ENCODE data around the gene RIC1. TPM values are rescaled to one million over a fixed set of nuclear protein-coding genes. Genes with fewer than 3 reads are reported as not detected.
"Not testable (repeated sequence)": the region's sequence is repeated elsewhere in the genome, so short reads cannot be mapped to it uniquely, and the experiment has no call there.

Gene RIC1
- total RNA-seq, 2 experiments from 2014 or later, result 17.7 to 20.2 TPM

GRCh38 chr9:5787759-5788302, 158.9 kb downstream of the RIC1 start:
- Mint-ChIP-seq H3K36me3 (ENCODE audit: low read depth) (peaks cover 88% of the 10 kb centered on the region), H3K4me1 (peaks cover 20% of the 10 kb centered on the region), H3K27me3 (no peaks in the 10 kb centered on the region), H3K4me3 (no peak overlapping the region), H3K27ac (no peak overlapping the region), H3K9me3 (peaks cover 8% of the 10 kb centered on the region)
- CTCF ChIA-PET, result interaction anchor here (1.0 kb wide), 1 partner anchor 27 kb away, joined by 3 read pairs; no protein-coding TSS in a partner anchor
- no peak for DNase-seq
- POLR2A ChIA-PET, result no interaction called here

GRCh38 chr9:5789489-5789888, 160.6 kb downstream of the RIC1 start:
- ChIA-PET CTCF (interaction anchor here (0.6 to 0.7 kb wide), 2 partner anchors 25 to 353 kb away, joined by 3 to 4 read pairs; no protein-coding TSS in a partner anchor), POLR2A (no interaction called here)
- Mint-ChIP-seq H3K4me3 (no peak overlapping the region), H3K9me3 (peaks cover 3% of the 10 kb centered on the region), H3K27me3 (no peaks in the 10 kb centered on the region), H3K4me1 (peaks cover 35% of the 10 kb centered on the region), H3K27ac (no peak overlapping the region), H3K36me3 (ENCODE audit: low read depth) (peaks cover 84% of the 10 kb centered on the region)
- DNase-seq, result no peak

GRCh38 chr9:5790923-5791322, 162.0 kb downstream of the RIC1 start:
- no peak for DNase-seq
- peaks cover 78% of the 10 kb centered on the region for H3K36me3 Mint-ChIP-seq (ENCODE audit: low read depth)
- H3K4me1 Mint-ChIP-seq, result peaks cover 35% of the 10 kb centered on the region
- peaks cover 3% of the 10 kb centered on the region for H3K9me3 Mint-ChIP-seq
- H3K27me3 Mint-ChIP-seq, result no peaks in the 10 kb centered on the region
- ChIA-PET POLR2A (no interaction called here), CTCF (no interaction called here)
- H3K27ac Mint-ChIP-seq, result peak overlapping the region; percentile 22
- H3K4me3 Mint-ChIP-seq, result no peak overlapping the region

DNA sequence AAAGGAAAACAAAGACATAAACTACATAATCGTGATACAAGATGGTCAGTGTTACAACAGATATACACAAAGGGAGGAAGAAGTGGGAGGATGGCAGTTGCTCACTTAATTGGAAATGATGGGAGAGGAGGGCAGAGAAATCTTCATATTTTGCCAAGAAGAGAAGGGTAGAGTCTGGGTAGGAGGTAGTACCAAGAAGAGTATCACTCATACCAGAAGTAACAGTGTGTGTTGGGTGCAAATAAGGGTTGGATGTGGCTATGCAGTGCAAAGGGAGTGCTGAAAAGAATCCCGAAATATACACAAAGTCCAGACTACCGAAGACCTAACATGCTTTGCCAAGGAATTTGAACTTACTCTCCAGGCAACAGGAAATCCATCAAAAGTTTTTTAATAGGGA, 163.0 kb downstream of the RIC1 start:
- ChIA-PET POLR2A (no interaction called here), CTCF (no interaction called here)
- Mint-ChIP-seq H3K36me3 (ENCODE audit: low read depth) (peaks cover 77% of the 10 kb centered on the region), H3K4me3 (no peak overlapping the region), H3K9me3 (peaks cover 3% of the 10 kb centered on the region), H3K27me3 (no peaks in the 10 kb centered on the region), H3K27ac (no peak overlapping the region), H3K4me1 (peaks cover 35% of the 10 kb centered on the region)
- DNase-seq, result no peak

DNA sequence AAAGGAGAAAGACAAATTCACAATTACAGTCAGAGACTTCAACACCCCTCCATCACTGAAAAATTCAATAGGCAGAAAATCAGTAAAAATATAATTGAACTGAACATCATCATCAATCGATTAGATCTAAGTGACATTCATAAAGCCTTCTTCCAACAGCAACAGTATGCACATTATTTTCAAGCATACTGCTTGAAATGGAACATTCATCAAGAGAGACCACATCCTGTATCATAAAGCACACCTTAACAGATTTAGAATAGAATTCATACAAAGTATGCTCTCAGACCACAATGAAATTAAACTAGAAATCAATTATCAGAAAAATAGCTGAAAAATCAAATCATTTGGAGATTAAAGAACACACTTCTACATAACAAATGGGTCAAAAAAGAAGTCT, 164.9 kb downstream of the RIC1 start:
- peaks cover 35% of the 10 kb centered on the region for H3K4me1 Mint-ChIP-seq
- DNase-seq, result no peak
- H3K9me3 Mint-ChIP-seq, result peaks cover 2% of the 10 kb centered on the region
- H3K36me3 Mint-ChIP-seq (ENCODE audit: low read depth), result peaks cover 68% of the 10 kb centered on the region
- POLR2A ChIA-PET, result no interaction called here
- H3K27ac Mint-ChIP-seq, result no peak overlapping the region
- no peaks in the 10 kb centered on the region for H3K27me3 Mint-ChIP-seq
- no peak overlapping the region for H3K4me3 Mint-ChIP-seq
- CTCF ChIA-PET, result interaction anchor here (0.8 to 1.8 kb wide), 4 partner anchors 21 to 41 kb away, joined by 3 to 5 read pairs (median 4); partner anchors contain the start of gene ERMP1

- ChIA-PET CTCF (no interaction called here), POLR2A (no interaction called here)
- Mint-ChIP-seq H3K27ac (no peak overlapping the region), H3K4me1 (peaks cover 29% of the 10 kb centered on the region), H3K36me3 (ENCODE audit: low read depth) (peaks cover 60% of the 10 kb centered on the region), H3K27me3 (no peaks in the 10 kb centered on the region), H3K9me3 (no peaks in the 10 kb centered on the region), H3K4me3 (no peak overlapping the region)
- no peak for DNase-seq
Measured at GRCh38 chr9:5796298-5796697, 167.4 kb downstream of the RIC1 start.

GRCh38 chr9:5798581-5798980, 169.7 kb downstream of the RIC1 start:
- H3K4me3 Mint-ChIP-seq, result no peak overlapping the region
- no peak for DNase-seq
- H3K36me3 Mint-ChIP-seq (ENCODE audit: low read depth), result peaks cover 49% of the 10 kb centered on the region
- H3K27me3 Mint-ChIP-seq, result no peaks in the 10 kb centered on the region
- POLR2A ChIA-PET, result no interaction called here
- H3K4me1 Mint-ChIP-seq, result peaks cover 13% of the 10 kb centered on the region
- H3K27ac Mint-ChIP-seq, result no peak overlapping the region
- CTCF ChIA-PET, result interaction anchor here (0.6 to 1.1 kb wide), 3 partner anchors 32 to 350 kb away, joined by 4 read pairs; no protein-coding TSS in a partner anchor
- H3K9me3 Mint-ChIP-seq, result no peaks in the 10 kb centered on the region

- H3K36me3 Mint-ChIP-seq (ENCODE audit: low read depth), result peaks cover 45% of the 10 kb centered on the region
- no peak overlapping the region for H3K4me3 Mint-ChIP-seq
- peak overlapping the region; percentile 25 for H3K27ac Mint-ChIP-seq
- CTCF ChIA-PET, result interaction anchor here (1.1 kb wide), 1 partner anchor 32 kb away, joined by 4 read pairs; no protein-coding TSS in a partner anchor
- POLR2A ChIA-PET, result no interaction called here
- DNase-seq, result peak; percentile 14
- peaks cover 6% of the 10 kb centered on the region for H3K4me1 Mint-ChIP-seq
- no peaks in the 10 kb centered on the region for H3K27me3 Mint-ChIP-seq
- no peaks in the 10 kb centered on the region for H3K9me3 Mint-ChIP-seq
Measured at GRCh38 chr9:5799314-5799713, 170.4 kb downstream of the RIC1 start.

- H3K27ac Mint-ChIP-seq, DNase-seq, H3K4me1 Mint-ChIP-seq, H3K9me3 Mint-ChIP-seq, H3K27me3 Mint-ChIP-seq, H3K4me3 Mint-ChIP-seq, POLR2A ChIA-PET, CTCF ChIA-PET: not testable (repeated sequence)
- peaks cover 45% of the 10 kb centered on the region for H3K36me3 Mint-ChIP-seq (ENCODE audit: low read depth)
Measured at GRCh38 chr9:5800378-5800777, 171.5 kb downstream of the RIC1 start.

GRCh38 chr9:5800969-5801738, 172.2 kb downstream of the RIC1 start:
- H3K36me3 Mint-ChIP-seq (ENCODE audit: low read depth), result peaks cover 46% of the 10 kb centered on the region
- H3K27me3 Mint-ChIP-seq, result no peaks in the 10 kb centered on the region
- peaks cover 6% of the 10 kb centered on the region for H3K4me1 Mint-ChIP-seq
- H3K9me3 Mint-ChIP-seq, result no peaks in the 10 kb centered on the region
- ChIA-PET POLR2A (interaction anchor here (0.6 kb wide), 1 partner anchor 831 kb away, joined by 7 read pairs; no protein-coding TSS in a partner anchor), CTCF (no interaction called here)
- DNase-seq, result no peak
- no peak overlapping the region for H3K27ac Mint-ChIP-seq
- H3K4me3 Mint-ChIP-seq, result no peak overlapping the region

DNA sequence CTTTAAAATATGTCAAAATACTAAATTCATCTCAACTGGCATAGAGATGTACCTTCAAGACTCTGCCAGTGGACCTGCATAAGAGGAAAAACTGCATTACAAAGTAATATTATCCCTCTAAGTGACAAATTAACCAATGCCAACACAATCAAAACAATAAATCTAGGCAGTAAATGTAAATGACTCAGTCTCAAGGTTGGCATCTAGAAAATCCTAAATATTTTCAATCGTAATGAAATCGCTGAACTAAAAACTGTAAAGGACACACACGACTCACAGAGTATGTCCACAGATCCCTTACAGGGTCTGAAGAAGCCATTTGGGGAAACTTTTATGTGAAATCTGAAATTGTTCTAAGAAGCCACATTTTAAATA, 172.8 kb downstream of the RIC1 start:
- H3K4me3 Mint-ChIP-seq, result no peak overlapping the region
- no peaks in the 10 kb centered on the region for H3K9me3 Mint-ChIP-seq
- no peak overlapping the region for H3K27ac Mint-ChIP-seq
- peaks cover 40% of the 10 kb centered on the region for H3K36me3 Mint-ChIP-seq (ENCODE audit: low read depth)
- DNase-seq, result no peak
- ChIA-PET CTCF (no interaction called here), POLR2A (interaction anchor here (0.6 kb wide), 1 partner anchor 831 kb away, joined by 7 read pairs; no protein-coding TSS in a partner anchor)
- peaks cover 6% of the 10 kb centered on the region for H3K4me1 Mint-ChIP-seq
- no peaks in the 10 kb centered on the region for H3K27me3 Mint-ChIP-seq

GRCh38 chr9:5805478-5805877, 176.6 kb downstream of the RIC1 start:
- no peaks in the 10 kb centered on the region for H3K27me3 Mint-ChIP-seq
- H3K4me1 Mint-ChIP-seq, result peaks cover 4% of the 10 kb centered on the region
- ChIA-PET CTCF (interaction anchor here (1.3 kb wide), 1 partner anchor 12 kb away, joined by 4 read pairs; no protein-coding TSS in a partner anchor), POLR2A (no interaction called here)
- peaks cover 41% of the 10 kb centered on the region for H3K36me3 Mint-ChIP-seq (ENCODE audit: low read depth)
- H3K4me3 Mint-ChIP-seq, result no peak overlapping the region
- no peak overlapping the region for H3K27ac Mint-ChIP-seq
- H3K9me3 Mint-ChIP-seq, result no peaks in the 10 kb centered on the region
- no peak for DNase-seq

DNA sequence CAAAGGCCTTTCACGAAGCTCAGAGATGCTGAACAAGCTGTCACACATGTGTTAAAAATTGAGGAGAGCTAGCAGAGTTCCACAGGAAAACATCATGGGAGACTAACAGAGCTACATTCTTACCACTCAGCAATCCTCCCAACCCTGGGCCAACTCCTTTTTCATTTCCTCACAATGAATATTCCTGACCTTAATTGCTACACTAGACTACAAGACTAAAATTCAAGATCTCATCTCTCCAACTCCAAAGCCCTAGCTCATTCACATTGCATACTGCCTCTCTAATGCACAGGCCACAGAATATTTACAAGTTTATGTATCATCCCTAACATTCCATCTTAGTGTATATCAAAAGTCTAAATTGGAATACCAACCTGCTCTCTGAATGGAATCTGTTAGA, 182.8 kb downstream of the RIC1 start:
- Mint-ChIP-seq H3K4me1 (peaks cover 2% of the 10 kb centered on the region), H3K27me3 (no peaks in the 10 kb centered on the region), H3K4me3 (no peak overlapping the region), H3K27ac (no peak overlapping the region), H3K9me3 (no peaks in the 10 kb centered on the region), H3K36me3 (ENCODE audit: low read depth) (peaks cover 43% of the 10 kb centered on the region)
- ChIA-PET CTCF (interaction anchor here (1.0 to 1.6 kb wide), 2 partner anchors 21 to 73 kb away, joined by 3 to 7 read pairs; partner anchors contain the start of gene ERMP1), POLR2A (no interaction called here)
- no peak for DNase-seq
